H1 (cell line): Measurements from ENCODE around the gene SYNDIG1. TPM values are rescaled to one million over a fixed set of nuclear protein-coding genes. Genes with fewer than 3 reads are reported as not detected.
A peak's percentile ranks its signal among the peaks of the same experiment; 100 is the strongest.

Experiments
- CTCF ChIA-PET: fragments of 300-600 bp; sonication (Branson Sonifier 250); formaldehyde crosslinking; loops from one replicate; lab custom pipeline; 2021; ENCODE audit not compliant: partially characterized antibody; lab: Charles Lee
- POLR2A ChIA-PET: fragments of 300-600 bp; sonication (Branson Sonifier 250); formaldehyde crosslinking; loops from one replicate; lab custom pipeline; 2021; ENCODE audit warnings: inconsistent platforms; ENCODE audit not compliant: partially characterized antibody; lab: Charles Lee
- DNase-seq, 2 experiments: peaks; one replicate each; pipeline versions ENCODE4 v3.0.0 to v3.0.0-alpha.2; 2010 to 2022; ENCODE audit warnings: low spot score in 2 of 2, low read depth in 1 of 2, mixed read lengths in 1 of 2
- FAIRE-seq: peaks from 2 replicates; lab custom pipeline; 2011; peaks lifted over from hg19 to GRCh38; lab: Jason Lieb, UNC
- H2AFZ ChIP-seq: 2 replicates; pipeline ENCODE4 v1.8.1; 2012; ENCODE audit warnings: low read length, inconsistent platforms
- H2AK5ac ChIP-seq: 2 replicates; pipeline ENCODE4 v1.6.1; 2013; ENCODE audit warnings: low read depth, low read length
- H2BK120ac ChIP-seq: replicated peaks from 2 replicates; pipeline ENCODE3; 2013; ENCODE audit warnings: low read depth, low read length, inconsistent platforms
- H2BK12ac ChIP-seq: 2 replicates; pipeline ENCODE4 v1.6.1; 2013; ENCODE audit warnings: low read depth, low read length
- H2BK15ac ChIP-seq: 2 replicates; pipeline ENCODE4 v1.6.1; 2013; ENCODE audit warnings: low read length
- H2BK20ac ChIP-seq: 2 replicates; pipeline ENCODE4 v1.6.1; 2013; ENCODE audit warnings: low read length
- H2BK5ac ChIP-seq: 2 replicates; pipeline ENCODE4 v1.6.1; 2013; ENCODE audit warnings: low read depth, low read length
- H3K14ac ChIP-seq: 2 replicates; pipeline ENCODE4 v1.6.1; 2013; ENCODE audit warnings: inconsistent platforms; ENCODE audit not compliant: insufficient read length
- H3K18ac ChIP-seq: 2 replicates; pipeline ENCODE4 v1.6.1; 2013; ENCODE audit warnings: low read length; ENCODE audit errors: extremely low read depth
- H3K23ac ChIP-seq: 2 replicates; pipeline ENCODE4 v1.6.1; 2013; ENCODE audit warnings: inconsistent platforms; ENCODE audit not compliant: insufficient read length
- H3K23me2 ChIP-seq: 2 replicates; pipeline ENCODE4 v1.6.1; 2013; ENCODE audit warnings: low read depth, low read length
- H3K27ac ChIP-seq: 2 replicates; pipeline ENCODE4 v1.6.1; 2011; ENCODE audit warnings: low read depth, low read length, inconsistent platforms
- H3K27me3 ChIP-seq, 4 experiments: replicated peaks in 1 of 4; 1 replicate in 1 of 4; 2 replicates in 3 of 4; pipeline versions ENCODE4 v1.6.1 to v1.8.1; 2011 to 2013; ENCODE audit warnings: low read length in 3 of 4, mild to moderate bottlenecking in 3 of 4, inconsistent platforms in 2 of 4, mixed read lengths in 2 of 4, moderate library complexity in 1 of 4; ENCODE audit not compliant: control insufficient read depth in 3 of 4, insufficient read depth in 3 of 4; ENCODE audit errors: extremely low read depth in 1 of 4
- H3K36me3 ChIP-seq, 4 experiments: 2 replicates each; pipeline versions ENCODE4 v1.6.1 to v1.8.1; 2011 to 2013; ENCODE audit warnings: mild to moderate bottlenecking in 4 of 4, low read length in 3 of 4, moderate library complexity in 2 of 4, control low read depth in 1 of 4, inconsistent platforms in 1 of 4; ENCODE audit not compliant: insufficient read depth in 4 of 4, control insufficient read depth in 2 of 4
- H3K4ac ChIP-seq: replicated peaks from 2 replicates; pipeline ENCODE3; 2013; ENCODE audit warnings: low read length, low read depth, mixed read lengths, inconsistent platforms; ENCODE audit not compliant: insufficient read length
- H3K4me1 ChIP-seq, 4 experiments: replicated peaks in 1 of 4; 1 replicate in 1 of 4; 2 replicates in 3 of 4; pipeline versions ENCODE4 v1.6.1 to v1.8.1; 2011 to 2013; ENCODE audit warnings: low read length in 3 of 4, inconsistent platforms in 2 of 4, mixed read lengths in 1 of 4; ENCODE audit not compliant: insufficient read depth in 4 of 4, control insufficient read depth in 3 of 4
- H3K4me2 ChIP-seq, 2 experiments: 2 replicates each; pipeline versions ENCODE4 v1.6.1 to v1.8.1; 2011 to 2013; ENCODE audit warnings: low read depth in 2 of 2, low read length in 2 of 2, control low read depth in 1 of 2, inconsistent platforms in 1 of 2, mild to moderate bottlenecking in 1 of 2; ENCODE audit not compliant: insufficient read depth in 1 of 2
- H3K4me3 ChIP-seq, 4 experiments: fragments of 200-600, 300-600 bp in 1 of 4; sonication (generic), shearing (Covaris generic), sonication (Bioruptor Twin) in 1 of 4; 2 replicates each; pipeline versions ENCODE4 v1.5.1 to v1.8.1; 2011 to 2016; ENCODE audit warnings: low read length in 4 of 4, low read depth in 3 of 4, control low read depth in 2 of 4, inconsistent platforms in 2 of 4, mild to moderate bottlenecking in 2 of 4, mixed read lengths in 1 of 4, moderate library complexity in 1 of 4; ENCODE audit not compliant: insufficient read depth in 2 of 4; ENCODE audit errors: extremely low read depth in 1 of 4
- H3K56ac ChIP-seq: replicated peaks from 2 replicates; pipeline ENCODE3; 2013; ENCODE audit warnings: low read depth, mild to moderate bottlenecking, mixed read lengths, low read length, inconsistent platforms; ENCODE audit not compliant: insufficient read length
- H3K79me1 ChIP-seq: 2 replicates; pipeline ENCODE4 v1.6.1; 2013; ENCODE audit warnings: low read depth, low read length, control low read depth
- H3K79me2 ChIP-seq, 2 experiments: 2 replicates each; pipeline versions ENCODE4 v1.6.1 to v1.8.1; 2012 to 2013; ENCODE audit warnings: low read length in 2 of 2, mild to moderate bottlenecking in 2 of 2, inconsistent platforms in 1 of 2; ENCODE audit not compliant: insufficient read depth in 2 of 2, control insufficient read depth in 1 of 2
- H3K9ac ChIP-seq, 4 experiments: replicated peaks in 1 of 4; 1 replicate in 1 of 4; 2 replicates in 3 of 4; pipeline versions ENCODE4 v1.6.1 to v1.8.1; 2011 to 2013; ENCODE audit warnings: low read depth in 3 of 4, low read length in 3 of 4, control low read depth in 2 of 4, mild to moderate bottlenecking in 2 of 4, moderate library complexity in 2 of 4, inconsistent platforms in 1 of 4; ENCODE audit errors: extremely low read depth in 1 of 4
- H3K9me3 ChIP-seq, 2 experiments: 2 replicates each; pipeline versions ENCODE4 v1.6.1 to v1.8.1; 2012 to 2013; ENCODE audit warnings: mild to moderate bottlenecking in 2 of 2, moderate library complexity in 2 of 2, control low read depth in 1 of 2, inconsistent platforms in 1 of 2, low read depth in 1 of 2, low read length in 1 of 2, mixed read lengths in 1 of 2; ENCODE audit not compliant: insufficient read depth in 2 of 2
- H4K20me1 ChIP-seq, 2 experiments: replicated peaks in 1 of 2; 2 replicates each; pipeline versions ENCODE3 to v1.8.1; 2011 to 2013; ENCODE audit warnings: inconsistent platforms in 2 of 2, low read length in 2 of 2, mild to moderate bottlenecking in 1 of 2; ENCODE audit not compliant: insufficient read depth in 2 of 2, control insufficient read depth in 1 of 2
- H4K5ac ChIP-seq: 2 replicates; pipeline ENCODE4 v1.6.1; 2013; ENCODE audit warnings: low read length, low read depth, mixed read lengths, inconsistent platforms; ENCODE audit not compliant: insufficient read length
- H4K8ac ChIP-seq: 2 replicates; pipeline ENCODE4 v1.8.0; 2013; ENCODE audit warnings: mild to moderate bottlenecking, moderate library complexity, low read length, inconsistent platforms; ENCODE audit not compliant: insufficient read depth; ENCODE audit errors: extremely low read depth
- H4K91ac ChIP-seq: replicated peaks from 2 replicates; pipeline ENCODE3; 2013; ENCODE audit warnings: low read length, mixed read lengths, inconsistent platforms; ENCODE audit not compliant: insufficient read length
- CREB1 ChIP-seq: IDR thresholded peaks from 2 replicates; pipeline ENCODE4 v1.6.1; 2012; ENCODE audit warnings: inconsistent platforms
- CTBP2 ChIP-seq: IDR thresholded peaks from 2 replicates; pipeline ENCODE4 v1.7.0; 2011; ENCODE audit warnings: borderline replicate concordance, mild to moderate bottlenecking, moderate library complexity, mixed read lengths, low read length; ENCODE audit not compliant: insufficient read depth, insufficient read length
- EP300 ChIP-seq, 2 experiments: IDR thresholded peaks; 1 replicate in 1 of 2; 2 replicates in 1 of 2; pipeline ENCODE4 v1.6.1; 2011 to 2012; ENCODE audit warnings: low read depth in 2 of 2, low read length in 2 of 2, mild to moderate bottlenecking in 2 of 2, borderline replicate concordance in 1 of 2, inconsistent platforms in 1 of 2, moderate library complexity in 1 of 2
- HDAC2 ChIP-seq, 2 experiments: fragments of 300-600 bp in 1 of 2; sonication (generic) in 1 of 2; IDR thresholded peaks; 2 replicates each; pipeline ENCODE4 v1.6.1; 2011 to 2012; ENCODE audit warnings: low read depth in 2 of 2, low read length in 2 of 2, mild to moderate bottlenecking in 2 of 2, moderate library complexity in 2 of 2, borderline replicate concordance in 1 of 2, inconsistent platforms in 1 of 2
- KDM1A ChIP-seq: fragments of 200-600, 300-600 bp; sonication (generic); IDR thresholded peaks from 2 replicates; pipeline ENCODE4 v1.7.1; 2016; ENCODE audit warnings: mild to moderate bottlenecking, low read length, borderline replicate concordance
- RBBP5 ChIP-seq: IDR thresholded peaks from 2 replicates; pipeline ENCODE4 v1.7.1; 2012; ENCODE audit warnings: low read depth, mild to moderate bottlenecking, inconsistent platforms, low read length, moderate library complexity, borderline replicate concordance
- TCF12 ChIP-seq: IDR thresholded peaks from 2 replicates; pipeline ENCODE4 v1.6.1; 2011; ENCODE audit warnings: low read depth, mild to moderate bottlenecking, low read length
- WGBS, 2 experiments: shearing (Covaris generic) in 1 of 2; methylation state at CpG; one replicate each; pipeline versions ENCODE4 v1.1.6 to v1.1.7; 2013 to 2015; ENCODE audit warnings: low lambda C conversion rate in 2 of 2, mixed read lengths in 2 of 2, inconsistent platforms in 1 of 2, low coverage in 1 of 2, missing lambda C conversion rate in 1 of 2; ENCODE audit not compliant: insufficient replicate concordance in 2 of 2, insufficient coverage in 1 of 2, insufficient read length in 1 of 2; ENCODE audit errors: extremely low coverage in 1 of 2, missing lambda C conversion rate in 1 of 2; 5-methylcytosine and 5-hydroxymethylcytosine counted together
- polyA plus RNA-seq, 7 experiments: library from polyadenylated mRNA; depleted of rRNA in 3 of 7; stranded (reverse) in 5 of 7; unstranded in 2 of 7; fragments of >200 nt in 5 of 7; fragments of 200-250 nt in 2 of 7; gene quantifications; 1 replicate in 5 of 7; 2 replicates in 1 of 7; 4 replicates in 1 of 7; pipeline versions ENCODE4 v1.2.1 to v1.2.3, GENCODE V29; 2011 to 2013; ENCODE audit warnings: missing spikeins in 2 of 7, mixed read lengths in 2 of 7
- total RNA-seq: library from RNA; stranded (reverse); fragmentation: NEBNext Ultra II Directional; extraction: Animal tissue kit (Norgen Biotek cat#: 25700); gene quantifications from 2 replicates; pipeline ENCODE4 v1.2.1, GENCODE V29; 2021

SYNDIG1 gene
- total and polyA plus RNA-seq, 2 of the 8 experiments (the other 6 are each of a cell fraction or from before 2014, with no cell fraction given), result 6.5 to 7.8 TPM

- no peaks in the 10 kb centered on the region for H3K79me1 ChIP-seq
- no peak for TF ChIP-seq HDAC2 (IDR thresholded peaks at IDR 0.05; ENCODE audit: borderline replicate concordance in 1 of 2, low read depth in 2 of 2, low read length in 2 of 2)
- peak; percentile 20 for TF ChIP-seq CTBP2
- TF ChIP-seq TCF12, result no peak
- TF ChIP-seq RBBP5, result no peak
- no peak for TF ChIP-seq KDM1A
- TF ChIP-seq CREB1, result no peak
- TF ChIP-seq EP300 (IDR thresholded peaks at IDR 0.05; ENCODE audit: borderline replicate concordance in 1 of 2, low read depth in 2 of 2, low read length in 2 of 2), result no peak
- H3K27ac ChIP-seq, result no peak overlapping the region
- no peak overlapping the region for H3K9ac ChIP-seq
- no peaks in the 10 kb centered on the region for H3K79me2 ChIP-seq
- H3K36me3 ChIP-seq, result no peaks in the 10 kb centered on the region; a peak in 1 of 8 replicates
- H3K9me3 ChIP-seq, result no peaks in the 10 kb centered on the region
- H3K23ac ChIP-seq, result no peak overlapping the region
- H3K18ac ChIP-seq, result peak overlapping the region; percentile 39
- H3K4me1 ChIP-seq, result peaks cover 19 to 36% (median 24%) of the 10 kb centered on the region in 4 experiments; a peak in 6 of 7 replicates
- ChIA-PET CTCF (interaction anchor here (0.6 to 2.7 kb wide), 5 partner anchors 10 to 339 kb away, joined by 3 to 9 read pairs (median 3); no protein-coding TSS in a partner anchor), POLR2A (interaction anchor here (1.2 to 1.3 kb wide), 2 partner anchors 8 to 25 kb away, joined by 3 read pairs; no protein-coding TSS in a partner anchor)
- H3K56ac ChIP-seq, result no peak overlapping the region
- DNase-seq, result no peak
- no peak overlapping the region for H2AFZ ChIP-seq
- peak overlapping the region; percentile 2 to 37; a peak in 3 of 4 replicates for H3K4me2 ChIP-seq
- H2BK12ac ChIP-seq, result peak overlapping the region; percentile 83; the same call in 1 of the 2 replicates
- H2BK120ac ChIP-seq, result peak overlapping the region; percentile 63
- H3K14ac ChIP-seq, result no peak overlapping the region
- H2BK20ac ChIP-seq, result peak overlapping the region; percentile 98
- H3K4ac ChIP-seq, result peak overlapping the region; percentile 51
- no peak overlapping the region for H4K5ac ChIP-seq
- no peak for FAIRE-seq
- peak overlapping the region; percentile 80; the same call in 1 of the 2 replicates for H2BK5ac ChIP-seq
- H3K23me2 ChIP-seq, result no peaks in the 10 kb centered on the region
- H4K8ac ChIP-seq, result no peak overlapping the region
- H3K27me3 ChIP-seq, result no peaks in the 10 kb centered on the region
- no peaks in the 10 kb centered on the region for H4K20me1 ChIP-seq
- peak overlapping the region; percentile 20 for H4K91ac ChIP-seq
- WGBS, 2 experiments, result 89% methylated on average over 3 of the region's 3 CpGs; no CpG with 5 or more reads in 1 of the 2 experiments
- H2BK15ac ChIP-seq, result no peak overlapping the region
- H3K4me3 ChIP-seq, result no peak overlapping the region
- H2AK5ac ChIP-seq, result peak overlapping the region; percentile 54; the same call in 1 of the 2 replicates
These were observed 26.5 kb upstream of the SYNDIG1 start for GRCh38 chr20:24442909-24443308.
